Choroid plexus epithelial cell (primary cell): ENCODE measurements around the gene CILP2.

Experiments
- DNase-seq: peaks from one replicate; pipeline ENCODE4 v3.0.0-alpha.2; 2010; ENCODE audit warnings: low read depth
- H3K4me3 ChIP-seq: 2 replicates; pipeline ENCODE4 v1.5.1; 2011; ENCODE audit warnings: low read depth, mild to moderate bottlenecking, control low read depth, low read length, moderate library complexity
- TF ChIP-seq, protein P1 (sequence below): conservative IDR thresholded peaks from 2 replicates; pipeline ENCODE4 v1.5.1; 2011; ENCODE audit warnings: low read depth, mild to moderate bottlenecking, control low read depth, inconsistent platforms, low read length, moderate library complexity

The CILP2 gene

GRCh38 chr19:19515642-19516519 lies 22.2 kb upstream of the CILP2 start, which contains the start of gene NDUFA13:
TSS of gene NDUFA13 (plus strand) at chr19:19516225. CDS start at chr19:19516239, 14 bp downstream.
- H3K4me3 ChIP-seq = peak within 1 kb of the TSS; percentile 64
- TF ChIP-seq, protein P1, sequence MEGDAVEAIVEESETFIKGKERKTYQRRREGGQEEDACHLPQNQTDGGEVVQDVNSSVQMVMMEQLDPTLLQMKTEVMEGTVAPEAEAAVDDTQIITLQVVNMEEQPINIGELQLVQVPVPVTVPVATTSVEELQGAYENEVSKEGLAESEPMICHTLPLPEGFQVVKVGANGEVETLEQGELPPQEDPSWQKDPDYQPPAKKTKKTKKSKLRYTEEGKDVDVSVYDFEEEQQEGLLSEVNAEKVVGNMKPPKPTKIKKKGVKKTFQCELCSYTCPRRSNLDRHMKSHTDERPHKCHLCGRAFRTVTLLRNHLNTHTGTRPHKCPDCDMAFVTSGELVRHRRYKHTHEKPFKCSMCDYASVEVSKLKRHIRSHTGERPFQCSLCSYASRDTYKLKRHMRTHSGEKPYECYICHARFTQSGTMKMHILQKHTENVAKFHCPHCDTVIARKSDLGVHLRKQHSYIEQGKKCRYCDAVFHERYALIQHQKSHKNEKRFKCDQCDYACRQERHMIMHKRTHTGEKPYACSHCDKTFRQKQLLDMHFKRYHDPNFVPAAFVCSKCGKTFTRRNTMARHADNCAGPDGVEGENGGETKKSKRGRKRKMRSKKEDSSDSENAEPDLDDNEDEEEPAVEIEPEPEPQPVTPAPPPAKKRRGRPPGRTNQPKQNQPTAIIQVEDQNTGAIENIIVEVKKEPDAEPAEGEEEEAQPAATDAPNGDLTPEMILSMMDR = peak; percentile 39
- DNase-seq = peak; percentile 94

- no peak for DNase-seq
- peak overlapping the region; percentile 64 for H3K4me3 ChIP-seq
- TF ChIP-seq, protein P1 = no peak
These were observed 20.8 kb upstream of the CILP2 start for GRCh38 chr19:19517235-19517619.

DNA sequence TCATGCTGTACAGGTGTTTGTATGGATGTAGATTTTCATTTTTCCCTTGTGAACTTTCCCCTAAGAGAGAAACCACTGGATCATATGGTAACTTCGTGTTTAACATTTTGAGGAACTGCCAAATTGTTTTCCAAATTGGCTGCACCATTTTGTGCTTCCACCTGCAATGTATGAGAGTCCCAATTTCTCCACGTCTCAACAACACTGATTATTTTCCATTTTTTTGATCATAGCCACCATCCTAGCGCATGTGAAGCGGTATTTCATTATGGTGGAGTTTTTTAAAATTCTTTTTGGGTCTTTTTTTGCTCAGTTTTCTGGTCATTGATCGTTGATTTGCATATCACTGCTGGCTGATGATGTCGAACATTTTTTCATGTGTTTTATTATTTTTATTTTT lies 17.1 kb upstream of the CILP2 start:
- TF ChIP-seq, protein P1 = no peak
- DNase-seq = no peak

GRCh38 chr19:19523177-19523576 lies 14.9 kb upstream of the CILP2 start:
- TF ChIP-seq, protein P1 = no peak
- DNase-seq = no peak

More for the DNA sequence above, 17.1 kb upstream of the CILP2 start:
- H3K4me3 ChIP-seq = no peak overlapping the region

DNA sequence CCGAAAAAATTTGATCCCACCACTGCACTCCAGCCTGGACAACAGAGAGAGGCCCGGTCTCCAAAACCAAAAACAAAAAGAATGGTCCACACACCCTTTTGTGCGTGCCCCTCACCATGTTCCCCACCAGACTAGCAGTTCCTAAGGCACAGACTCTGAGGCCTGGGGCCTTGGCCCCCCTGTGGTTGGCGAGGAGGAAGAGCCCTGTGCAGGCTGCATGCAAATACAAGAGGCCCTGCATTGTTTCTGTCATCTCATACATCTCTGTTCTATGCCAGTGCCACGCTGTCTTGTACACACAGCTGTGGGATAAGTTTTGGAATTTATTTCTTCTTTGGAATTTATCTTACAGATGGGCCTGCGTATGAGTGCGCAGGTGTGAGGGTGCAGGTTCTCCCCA lies 14.0 kb upstream of the CILP2 start:
- H3K4me3 ChIP-seq = no peak overlapping the region
- TF ChIP-seq, protein P1 = no peak
- DNase-seq = no peak

More at GRCh38 chr19:19523177-19523576, 14.9 kb upstream of the CILP2 start:
- no peak overlapping the region for H3K4me3 ChIP-seq

- TF ChIP-seq, protein P1 = no peak
- no peak for DNase-seq
- no peak overlapping the region for H3K4me3 ChIP-seq
These were observed 12.3 kb upstream of the CILP2 start for GRCh38 chr19:19525611-19526380.
